GM21367 (cell line): ENCODE results near the gene OR12D2.
"Not testable (repeated sequence)": the region's sequence is repeated elsewhere in the genome, so short reads cannot be mapped to it uniquely, and the experiment has no call there.

Experiments used
- ATAC-seq: cut with Tn5 transposase; IDR thresholded peaks from one replicate; pipeline ENCODE4 v1.9.1; 2021; ENCODE audit not compliant: unreplicated experiment

The OR12D2 gene, protein sequence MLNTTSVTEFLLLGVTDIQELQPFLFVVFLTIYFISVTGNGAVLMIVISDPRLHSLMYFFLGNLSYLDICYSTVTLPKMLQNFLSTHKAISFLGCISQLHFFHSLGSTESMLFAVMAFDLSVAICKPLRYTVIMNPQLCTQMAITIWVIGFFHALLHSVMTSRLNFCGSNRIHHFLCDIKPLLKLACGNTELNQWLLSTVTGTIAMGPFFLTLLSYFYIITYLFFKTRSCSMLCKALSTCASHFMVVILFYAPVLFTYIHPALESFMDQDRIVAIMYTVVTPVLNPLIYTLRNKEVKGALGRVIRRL

DNA sequence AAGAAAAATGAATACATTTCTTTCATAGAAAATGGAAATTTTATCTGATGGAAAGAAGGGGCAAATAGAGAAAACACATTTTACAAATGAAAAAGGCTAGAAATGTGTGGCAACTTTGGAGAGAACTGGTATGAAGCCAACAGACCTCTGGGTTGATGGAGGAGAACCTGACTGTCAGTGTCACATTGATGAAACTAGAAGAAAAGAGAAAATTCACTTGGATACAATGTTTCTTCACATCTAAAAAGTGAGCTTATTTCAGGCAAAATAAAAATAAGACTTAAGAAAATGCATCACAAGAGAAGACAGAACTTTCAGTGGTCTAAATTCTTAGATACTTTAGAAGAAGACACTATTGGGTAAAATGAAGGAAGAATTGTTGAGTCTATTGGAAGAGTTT lies at the start of gene OR12D2:
Gene OR12D2 (plus strand): TSS at position 301 of the 400 bp plus-strand sequence. CDS start 1,069 bp downstream, outside the sequence.
- no peak for ATAC-seq

DNA sequence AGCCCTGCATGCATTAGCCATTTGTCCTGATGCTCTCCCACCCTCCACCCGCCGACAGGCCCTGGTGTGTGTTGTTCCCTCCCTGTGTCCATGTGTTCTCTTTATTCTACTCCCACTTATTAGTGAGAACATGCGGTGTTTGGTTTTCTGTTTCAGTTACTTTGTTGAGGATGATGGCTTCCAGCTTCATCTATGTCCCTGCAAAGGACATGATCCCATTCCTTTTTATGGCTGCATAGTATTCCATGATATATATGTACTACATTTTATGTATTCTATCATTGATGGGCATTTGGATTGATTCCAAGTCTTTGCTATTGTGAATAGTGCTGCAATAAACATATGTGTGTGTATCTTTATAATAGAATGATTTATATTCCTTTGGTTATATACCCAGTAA lies 46.1 kb upstream of the OR12D2 start:
- not testable (repeated sequence) for ATAC-seq

DNA sequence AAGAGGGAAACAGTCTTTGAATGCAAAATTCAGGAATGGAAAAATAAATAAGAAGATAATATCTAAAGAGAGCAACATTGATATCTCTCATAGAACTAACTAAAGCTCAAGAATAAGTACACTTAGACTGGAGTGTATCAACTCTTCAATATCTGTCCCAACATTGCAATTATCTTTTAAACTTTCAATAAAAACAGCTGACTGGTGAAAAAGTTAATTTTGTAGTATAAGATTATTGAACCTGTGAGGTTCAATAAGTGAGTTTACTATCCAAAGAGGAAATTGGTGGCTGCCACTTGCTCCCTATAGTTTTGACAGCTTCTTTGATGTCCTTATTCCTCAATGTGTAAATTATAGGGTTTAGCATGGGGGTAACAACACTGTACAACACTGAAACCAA lies 40.5 kb upstream of the OR12D2 start:
- no peak for ATAC-seq

DNA sequence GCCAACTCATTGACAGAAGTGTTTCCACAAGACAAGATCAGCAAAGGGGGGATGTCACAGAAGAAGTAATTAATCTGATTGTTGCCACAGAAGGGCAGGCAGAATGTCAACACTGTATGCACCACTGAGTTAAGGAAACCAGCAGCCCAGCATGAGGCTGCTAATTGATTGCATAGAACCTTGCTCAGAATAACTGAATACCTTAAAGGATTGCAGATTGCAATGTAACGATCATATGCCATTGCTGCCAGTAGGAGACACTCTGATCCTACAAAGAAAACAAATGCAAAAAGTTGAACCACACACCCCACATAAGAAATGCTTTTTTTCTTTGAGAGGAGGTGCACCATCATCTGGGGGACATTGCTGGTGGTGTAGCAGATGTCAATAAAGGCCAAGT lies 39.8 kb upstream of the OR12D2 start:
- ATAC-seq: no peak

DNA sequence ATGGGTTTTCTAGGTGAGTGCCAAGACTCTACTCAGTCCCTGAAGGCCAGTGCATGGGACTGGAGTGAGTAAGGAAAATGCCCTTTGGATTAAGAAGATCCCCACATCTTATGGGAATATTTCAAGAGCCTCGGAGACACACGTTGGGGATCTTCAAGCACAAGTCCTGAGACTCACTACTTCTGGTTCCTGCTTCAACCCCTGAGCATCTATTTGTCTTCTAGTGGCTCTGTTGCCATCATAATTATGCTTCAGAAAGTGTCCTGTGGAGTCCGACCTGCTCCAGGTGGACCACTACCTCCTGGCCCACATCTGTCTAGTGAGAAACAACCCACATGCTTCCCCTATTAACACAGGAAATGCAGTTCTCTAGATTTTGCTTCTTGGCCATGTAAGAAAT lies 26.7 kb upstream of the OR12D2 start, which contains the start of gene OR5V1:
Gene OR5V1 (minus strand): TSS at position 101 of the 400 bp plus-strand sequence. CDS start 12,670 bp downstream, outside the sequence.
- no peak for ATAC-seq

DNA sequence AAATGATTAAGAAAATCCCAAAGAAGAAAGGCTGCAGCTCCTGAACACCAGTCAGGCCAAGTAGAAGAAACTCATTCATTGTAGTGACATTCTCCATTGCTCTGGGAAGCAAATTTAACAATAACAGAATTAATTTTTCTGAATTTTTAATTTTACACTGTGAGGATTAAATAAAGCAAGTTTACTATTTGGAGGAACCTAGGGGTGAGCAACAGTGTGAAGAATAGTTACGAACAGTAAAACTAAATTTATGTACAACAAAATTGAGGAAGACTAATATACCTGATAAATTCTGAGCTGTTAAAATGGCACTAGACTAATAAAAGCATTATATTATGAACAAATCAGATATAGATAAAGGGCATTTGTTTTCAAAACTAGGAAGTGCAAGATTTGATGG lies 20.2 kb upstream of the OR12D2 start, which contains the start of gene OR12D3:
Gene OR12D3 (minus strand): TSS at position 101 of the 400 bp plus-strand sequence. CDS start 4 bp downstream, at position 97.
- ATAC-seq: no peak

DNA sequence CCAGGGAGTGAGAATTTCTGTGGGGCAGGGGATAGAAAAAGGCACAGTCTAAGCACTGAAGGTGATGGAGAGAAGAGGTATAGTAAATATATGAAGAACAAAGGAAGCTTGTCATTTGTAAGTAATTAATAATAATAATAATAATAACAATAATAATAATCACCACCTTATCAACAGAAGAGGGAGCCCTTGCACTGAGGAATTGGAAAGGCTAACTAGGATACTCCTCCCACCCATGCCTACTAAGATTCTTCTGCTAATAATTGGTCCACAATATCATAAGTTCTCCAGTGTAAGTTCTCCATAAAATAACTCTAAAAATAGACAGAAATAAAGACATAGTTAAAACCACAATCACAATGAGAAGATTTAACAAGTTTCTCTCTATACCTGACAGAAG lies 19.4 kb upstream of the OR12D2 start:
- ATAC-seq: no peak

DNA sequence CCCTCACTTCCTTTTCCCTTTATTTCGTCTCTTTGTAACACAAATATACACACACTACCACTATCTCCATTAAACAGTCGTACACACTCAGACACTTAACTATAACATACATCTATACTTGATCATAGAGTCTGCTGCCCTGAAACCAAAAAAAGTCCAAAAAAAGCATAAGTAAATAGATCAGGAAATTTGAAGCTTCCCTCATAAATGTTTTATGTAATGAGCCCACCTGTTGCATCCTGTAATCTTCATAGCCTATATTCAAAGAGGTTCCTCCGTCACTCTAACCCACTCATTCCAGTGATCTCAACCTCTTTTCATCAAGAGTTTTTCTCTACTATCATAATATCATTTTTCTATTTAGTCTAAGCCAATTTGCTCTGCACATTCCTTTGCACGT lies 6.9 kb upstream of the OR12D2 start:
- no peak for ATAC-seq

DNA sequence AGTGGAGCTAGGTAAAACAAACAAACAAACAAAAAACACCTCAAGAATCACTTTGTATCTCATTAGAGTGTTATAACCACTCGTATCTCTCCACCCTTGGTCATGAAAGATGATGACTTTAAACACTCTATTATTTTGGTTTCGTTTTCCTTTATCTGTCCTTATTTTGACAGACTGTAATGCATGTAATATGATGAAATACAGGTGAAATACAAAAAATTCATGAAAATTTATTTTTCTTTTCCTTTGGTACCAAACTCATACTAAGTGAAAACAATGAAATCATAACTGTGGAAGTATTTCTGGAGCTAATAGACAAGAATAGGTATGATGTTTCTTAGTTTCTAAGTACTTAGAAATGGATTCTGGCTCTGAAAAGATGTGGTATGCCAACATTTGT lies 4.1 kb downstream of the OR12D2 start:
- no peak for ATAC-seq

DNA sequence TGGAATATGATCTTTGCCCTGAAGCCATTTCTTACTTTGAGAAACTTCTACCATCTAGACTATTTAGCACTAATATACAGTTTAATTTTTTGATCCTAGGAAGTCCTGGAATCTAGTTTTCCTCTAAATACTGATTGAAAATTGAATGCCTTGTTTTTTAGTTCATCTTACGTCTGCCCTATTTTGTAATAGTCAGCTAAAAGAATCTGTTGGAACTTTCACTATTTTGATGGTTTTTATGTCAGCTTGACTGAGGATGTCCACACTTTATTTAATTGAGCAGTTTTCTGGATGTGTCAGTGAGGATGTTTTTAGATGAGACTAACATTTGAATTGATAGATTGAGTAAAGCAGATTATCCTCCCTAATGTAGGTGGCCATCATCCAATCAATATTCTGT lies 8.4 kb downstream of the OR12D2 start:
- ATAC-seq: no peak

DNA sequence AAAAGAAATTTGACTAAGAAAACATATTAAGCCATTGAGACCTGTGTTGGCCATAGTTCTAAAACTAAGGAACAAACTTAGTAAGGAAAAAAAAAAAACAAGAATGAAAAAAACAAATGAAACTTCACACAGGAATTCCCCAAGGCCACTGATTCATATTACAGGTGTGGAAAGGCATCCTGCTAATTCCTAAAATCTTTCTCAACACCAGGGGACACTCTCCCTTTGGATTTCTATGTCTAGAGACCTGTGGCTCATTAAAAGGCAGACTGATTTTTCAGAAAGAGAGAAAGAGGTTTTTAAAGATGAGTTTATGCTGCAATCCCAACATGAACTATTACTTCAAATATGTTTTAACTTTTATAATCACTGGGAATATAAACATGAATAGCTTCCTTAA lies 19.2 kb downstream of the OR12D2 start, which contains the start of gene OR12D1:
Gene OR12D1 (plus strand): TSS at position 341 of the 400 bp plus-strand sequence.
- no peak for ATAC-seq

DNA sequence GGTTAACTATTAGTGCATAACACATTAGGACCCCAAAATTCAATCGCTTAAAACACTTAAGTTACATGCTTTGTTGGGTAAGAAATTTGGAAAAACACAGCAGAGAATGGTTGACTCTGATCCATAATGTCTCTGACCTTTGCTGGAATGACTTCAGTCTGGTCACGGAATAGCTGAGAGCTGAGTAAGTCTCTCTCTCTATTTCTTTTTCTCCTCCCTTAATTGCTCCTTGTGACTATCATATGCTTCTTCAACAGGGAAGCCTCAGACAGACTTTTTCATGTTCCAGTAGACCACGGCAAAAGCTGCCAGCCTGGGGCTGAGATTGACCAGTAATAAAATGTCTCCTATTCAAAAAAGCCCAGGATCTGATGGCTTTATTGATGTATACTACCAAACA lies 24.1 kb downstream of the OR12D2 start:
- no peak for ATAC-seq

DNA sequence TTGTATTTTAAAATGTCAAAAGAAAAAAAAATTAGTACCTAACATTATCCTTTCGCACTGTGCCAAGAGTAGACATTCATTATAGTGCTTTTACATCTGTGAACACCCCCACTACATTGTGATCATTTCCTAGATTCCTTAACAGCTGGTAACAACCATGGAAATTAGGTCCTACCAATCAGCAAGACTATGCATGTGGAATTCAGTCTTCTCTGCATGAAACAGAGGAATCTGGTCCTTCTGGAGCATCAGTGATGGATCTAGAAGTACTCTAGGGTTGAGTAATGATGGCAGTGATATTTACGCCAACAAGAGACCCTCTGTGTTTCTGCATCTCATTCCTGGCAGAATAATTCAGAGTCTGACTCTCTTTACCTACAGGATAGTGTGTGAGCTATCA lies 28.7 kb downstream of the OR12D2 start:
- no peak for ATAC-seq

DNA sequence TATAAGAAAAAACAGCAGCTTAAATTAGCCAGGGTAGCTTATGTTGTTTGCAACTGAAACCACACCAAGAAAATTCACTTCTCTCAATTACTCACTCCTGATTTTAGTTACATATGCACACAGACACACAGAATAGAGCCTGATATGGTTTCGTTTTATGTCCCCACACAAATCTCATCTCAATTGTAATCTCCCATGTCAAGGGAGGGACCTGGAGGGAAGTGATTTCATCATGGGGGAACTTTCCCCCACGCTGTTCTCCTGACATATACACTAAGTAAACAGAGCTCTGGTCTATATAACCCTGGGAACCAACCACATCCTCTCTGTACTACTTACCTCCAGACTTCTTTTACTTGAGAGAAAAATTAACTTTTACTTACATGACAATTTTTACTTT lies 29.1 kb downstream of the OR12D2 start:
- no peak for ATAC-seq

DNA sequence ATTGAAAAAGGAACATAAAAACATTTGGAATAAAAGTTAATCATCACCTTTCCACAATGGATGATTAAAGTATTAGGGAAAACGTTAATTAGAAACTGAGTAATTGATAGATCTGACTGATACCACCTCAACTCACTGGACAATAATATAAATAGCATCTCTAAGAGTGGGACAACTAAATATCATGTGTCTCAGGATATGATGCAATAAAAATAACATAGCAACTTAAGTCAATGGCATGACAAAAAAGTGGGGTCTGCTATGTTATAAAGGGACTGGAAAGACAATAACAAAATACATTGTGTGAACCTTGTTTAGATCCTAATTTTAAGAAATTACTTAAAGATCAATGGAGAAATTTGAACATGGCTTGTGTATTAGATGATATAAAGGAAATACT lies 29.6 kb downstream of the OR12D2 start:
- ATAC-seq: no peak

DNA sequence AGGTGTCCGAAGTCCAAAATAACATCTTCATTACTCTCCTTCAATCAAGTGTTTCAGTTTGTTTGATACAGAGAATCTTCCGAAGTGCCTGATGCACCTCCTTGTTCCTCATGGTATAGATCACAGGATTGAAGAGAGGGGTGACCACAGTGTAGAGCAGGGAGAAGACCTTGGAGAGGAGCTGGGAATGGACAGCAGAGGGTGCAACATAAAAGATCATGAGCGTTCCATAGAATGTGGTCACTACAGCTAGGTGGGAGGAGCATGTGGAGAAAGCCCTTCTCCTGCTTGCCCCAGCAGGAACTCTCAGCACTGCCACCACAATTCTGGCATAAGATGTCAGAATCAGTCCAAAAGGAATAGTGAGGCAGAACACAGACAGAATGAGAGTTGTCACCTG lies 31.2 kb downstream of the OR12D2 start:
- ATAC-seq: no peak

DNA sequence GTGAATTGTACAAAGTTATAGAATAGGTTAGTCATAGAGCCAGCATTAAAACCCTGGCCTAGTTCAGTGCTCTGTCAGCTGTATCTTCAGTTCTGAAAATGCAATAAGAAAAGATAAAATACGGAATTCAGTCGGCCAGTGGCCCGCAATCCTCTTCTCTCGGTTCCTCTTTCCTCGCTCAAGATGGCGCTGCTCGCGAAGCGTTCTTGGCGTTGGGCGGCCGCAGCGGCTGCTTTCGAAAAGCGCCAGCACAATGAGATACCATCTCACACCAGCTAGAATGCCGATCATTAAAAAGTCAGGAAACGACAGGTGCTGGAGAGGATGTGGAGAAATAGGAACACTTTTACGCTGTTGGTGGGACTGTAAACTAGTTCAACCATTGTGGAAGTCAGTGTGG lies 41.3 kb downstream of the OR12D2 start:
- ATAC-seq: not testable (repeated sequence)

DNA sequence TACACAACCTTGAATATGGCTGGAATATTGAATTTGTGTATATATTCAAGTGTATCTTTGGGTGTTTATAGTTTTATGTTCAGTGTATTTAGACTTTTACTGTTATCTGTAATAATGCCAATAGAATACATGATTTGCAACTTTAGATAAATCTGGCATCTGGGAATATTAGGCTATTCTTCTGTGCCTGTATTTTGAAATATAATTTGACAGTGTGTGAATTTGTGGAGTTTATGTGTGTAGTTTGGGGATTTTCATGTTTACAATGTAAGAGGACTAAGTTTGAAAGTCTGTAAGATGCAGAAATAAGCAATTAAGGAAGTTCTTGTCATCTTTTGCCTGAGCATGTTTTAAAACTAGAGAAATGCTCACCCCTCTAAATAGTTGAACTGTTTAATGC lies 43.6 kb downstream of the OR12D2 start, which contains the start of gene OR10C1:
Gene OR10C1 (plus strand): TSS at position 301 of the 400 bp plus-strand sequence. CDS start 710 bp downstream, outside the sequence.
- ATAC-seq: no peak

DNA sequence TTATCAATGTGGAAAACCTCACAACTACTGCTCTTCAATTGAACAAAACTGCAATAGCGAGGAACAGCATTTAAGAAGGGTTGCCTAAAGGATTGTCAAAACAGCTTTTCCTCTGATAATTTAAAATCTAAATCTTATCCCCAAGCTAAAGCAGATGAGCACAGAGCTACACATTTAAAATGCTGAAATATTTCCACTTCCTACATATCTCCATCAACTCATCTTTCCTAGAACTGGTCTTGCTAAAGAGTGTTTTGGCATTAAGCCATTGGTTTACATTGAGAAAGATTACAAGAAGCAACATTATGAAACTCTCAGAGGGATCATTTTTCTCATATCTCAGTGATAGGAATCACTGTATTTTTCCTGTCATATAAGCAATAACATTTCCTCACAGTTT lies 47.3 kb downstream of the OR12D2 start:
- no peak for ATAC-seq

DNA sequence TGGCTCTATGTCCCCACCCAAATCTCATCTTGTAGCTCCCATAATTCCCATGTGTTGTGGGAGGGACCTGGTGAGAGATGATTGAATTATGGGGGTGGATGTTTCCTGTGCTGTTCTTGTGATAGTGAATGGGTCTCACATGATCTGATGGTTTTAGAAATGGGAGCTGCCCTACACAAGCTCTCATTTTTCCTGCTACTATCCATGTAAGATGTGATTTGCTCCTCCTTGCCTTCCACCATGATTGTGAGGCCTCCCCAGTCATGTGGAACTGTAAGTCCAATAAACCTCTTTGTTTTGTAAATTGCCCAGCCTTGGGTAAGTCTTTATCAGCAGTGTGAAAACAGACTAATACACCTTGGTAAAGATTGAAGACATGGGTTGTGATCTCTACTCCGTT lies 48.6 kb downstream of the OR12D2 start:
- ATAC-seq: not testable (repeated sequence)
